ENCODE results near the gene LPAR1.

The LPAR1 gene

GRCh38 chr9:110967196-110967595, 71.1 kb downstream of the LPAR1 start:
- ChIA-PET CTCF (interaction anchor here (2.1 kb wide), 1 partner anchor 9 kb away, joined by 8 read pairs; no protein-coding TSS in a partner anchor), POLR2A (no interaction called here)
- DNase-seq (ENCODE audit: extremely low spot score): no peak
- TF ChIP-seq, protein P1, sequence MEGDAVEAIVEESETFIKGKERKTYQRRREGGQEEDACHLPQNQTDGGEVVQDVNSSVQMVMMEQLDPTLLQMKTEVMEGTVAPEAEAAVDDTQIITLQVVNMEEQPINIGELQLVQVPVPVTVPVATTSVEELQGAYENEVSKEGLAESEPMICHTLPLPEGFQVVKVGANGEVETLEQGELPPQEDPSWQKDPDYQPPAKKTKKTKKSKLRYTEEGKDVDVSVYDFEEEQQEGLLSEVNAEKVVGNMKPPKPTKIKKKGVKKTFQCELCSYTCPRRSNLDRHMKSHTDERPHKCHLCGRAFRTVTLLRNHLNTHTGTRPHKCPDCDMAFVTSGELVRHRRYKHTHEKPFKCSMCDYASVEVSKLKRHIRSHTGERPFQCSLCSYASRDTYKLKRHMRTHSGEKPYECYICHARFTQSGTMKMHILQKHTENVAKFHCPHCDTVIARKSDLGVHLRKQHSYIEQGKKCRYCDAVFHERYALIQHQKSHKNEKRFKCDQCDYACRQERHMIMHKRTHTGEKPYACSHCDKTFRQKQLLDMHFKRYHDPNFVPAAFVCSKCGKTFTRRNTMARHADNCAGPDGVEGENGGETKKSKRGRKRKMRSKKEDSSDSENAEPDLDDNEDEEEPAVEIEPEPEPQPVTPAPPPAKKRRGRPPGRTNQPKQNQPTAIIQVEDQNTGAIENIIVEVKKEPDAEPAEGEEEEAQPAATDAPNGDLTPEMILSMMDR (IDR thresholded peaks at IDR 0.05; ENCODE audit: control extremely low read depth, extremely low read depth, low read depth, missing control alignments): no peak

DNA sequence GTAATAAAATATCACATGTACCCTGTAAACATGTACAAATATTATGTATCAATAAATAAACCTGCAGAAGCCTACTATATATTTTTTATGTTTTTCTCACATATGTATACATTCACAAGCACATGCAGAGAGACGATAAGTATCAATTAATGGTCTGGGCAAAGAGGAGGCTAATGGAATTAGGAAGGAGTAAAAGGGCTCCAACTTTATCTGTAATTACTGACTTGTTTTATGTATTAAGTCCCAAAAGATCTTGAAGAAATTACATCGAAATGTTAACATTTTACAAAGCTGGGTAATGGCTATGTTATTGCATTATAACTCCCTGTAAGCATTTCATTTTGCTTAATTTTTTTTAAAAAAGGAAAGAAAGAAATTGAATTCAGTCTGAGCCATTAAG, 78.0 kb downstream of the LPAR1 start:
- TF ChIP-seq, protein P1 (IDR thresholded peaks at IDR 0.05; ENCODE audit: control extremely low read depth, extremely low read depth, low read depth, missing control alignments): no peak
- DNase-seq (ENCODE audit: extremely low spot score): no peak
- CTCF ChIA-PET: no interaction called here
- POLR2A ChIA-PET: no interaction called here

DNA sequence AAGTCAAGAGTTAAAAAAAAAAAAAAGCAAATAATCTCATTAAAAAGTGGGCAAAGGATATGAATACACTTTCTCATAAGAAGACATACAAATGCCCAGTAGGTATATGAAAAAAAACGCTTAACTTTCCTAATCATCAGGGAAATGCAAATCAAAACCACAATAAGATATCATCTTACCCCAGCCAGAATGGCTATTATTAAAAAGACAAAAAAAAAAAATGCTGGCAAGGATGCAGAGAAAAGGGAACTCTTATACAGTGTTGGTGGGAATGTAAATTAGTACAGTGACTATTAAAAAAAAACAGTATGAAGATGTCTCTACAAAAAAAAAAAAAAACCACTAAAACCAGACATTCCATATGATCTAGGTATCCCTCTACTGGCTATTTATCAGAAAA, 79.4 kb downstream of the LPAR1 start:
- DNase-seq (ENCODE audit: extremely low spot score): no peak
- POLR2A ChIA-PET: no interaction called here
- CTCF ChIA-PET: no interaction called here
- TF ChIP-seq, protein P1 (IDR thresholded peaks at IDR 0.05; ENCODE audit: control extremely low read depth, extremely low read depth, low read depth, missing control alignments): no peak

DNA sequence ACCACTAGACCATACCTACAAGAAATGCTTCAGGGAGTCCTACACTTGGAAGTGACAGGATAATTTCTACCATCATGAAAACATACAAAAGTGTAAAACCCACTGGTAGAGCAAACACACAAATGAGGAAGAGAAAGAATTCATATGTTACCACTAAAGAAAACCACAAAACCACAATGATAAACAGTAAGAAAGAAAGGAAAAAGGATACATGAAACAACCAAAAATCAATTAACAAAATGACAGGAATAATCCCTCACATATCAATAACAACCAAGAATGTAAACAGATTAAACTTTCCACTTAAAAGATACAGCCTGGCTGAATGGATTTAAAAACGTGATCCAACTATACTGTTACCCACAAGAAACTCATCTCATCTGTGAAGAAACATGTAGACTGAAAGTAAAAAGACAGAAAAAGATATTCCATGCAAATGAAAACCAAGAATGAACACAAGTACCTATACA, 83.4 kb downstream of the LPAR1 start:
- DNase-seq (ENCODE audit: extremely low spot score): no peak
- POLR2A ChIA-PET: no interaction called here
- TF ChIP-seq, protein P1 (IDR thresholded peaks at IDR 0.05; ENCODE audit: control extremely low read depth, extremely low read depth, low read depth, missing control alignments): no peak
- CTCF ChIA-PET: no interaction called here

GRCh38 chr9:110952540-110952859, 85.8 kb downstream of the LPAR1 start:
- CTCF ChIA-PET: interaction anchor here (1.4 to 1.6 kb wide), 2 partner anchors 9 to 65 kb away, joined by 3 to 4 read pairs; no protein-coding TSS in a partner anchor
- TF ChIP-seq, protein P1 (IDR thresholded peaks at IDR 0.05; ENCODE audit: control extremely low read depth, extremely low read depth, low read depth, missing control alignments): no peak
- DNase-seq (ENCODE audit: extremely low spot score): no peak
- POLR2A ChIA-PET: interaction anchor here (0.6 kb wide), 1 partner anchor 32 kb away, joined by 3 read pairs; no protein-coding TSS in a partner anchor

GRCh38 chr9:110951805-110952539, 86.3 kb downstream of the LPAR1 start:
- CTCF ChIA-PET: interaction anchor here (1.4 to 1.6 kb wide), 2 partner anchors 8 to 65 kb away, joined by 3 to 4 read pairs; no protein-coding TSS in a partner anchor
- DNase-seq (ENCODE audit: extremely low spot score): no peak
- POLR2A ChIA-PET: interaction anchor here (0.6 kb wide), 1 partner anchor 31 kb away, joined by 3 read pairs; no protein-coding TSS in a partner anchor
- TF ChIP-seq, protein P1 (IDR thresholded peaks at IDR 0.05; ENCODE audit: control extremely low read depth, extremely low read depth, low read depth, missing control alignments): no peak

All from GM10248 (cell line).